ENCODE measurements around the gene KRT2.
"Not testable (repeated sequence)": the region's sequence is repeated elsewhere in the genome, so short reads cannot be mapped to it uniquely, and the experiment has no call there.

The KRT2 gene

DNA sequence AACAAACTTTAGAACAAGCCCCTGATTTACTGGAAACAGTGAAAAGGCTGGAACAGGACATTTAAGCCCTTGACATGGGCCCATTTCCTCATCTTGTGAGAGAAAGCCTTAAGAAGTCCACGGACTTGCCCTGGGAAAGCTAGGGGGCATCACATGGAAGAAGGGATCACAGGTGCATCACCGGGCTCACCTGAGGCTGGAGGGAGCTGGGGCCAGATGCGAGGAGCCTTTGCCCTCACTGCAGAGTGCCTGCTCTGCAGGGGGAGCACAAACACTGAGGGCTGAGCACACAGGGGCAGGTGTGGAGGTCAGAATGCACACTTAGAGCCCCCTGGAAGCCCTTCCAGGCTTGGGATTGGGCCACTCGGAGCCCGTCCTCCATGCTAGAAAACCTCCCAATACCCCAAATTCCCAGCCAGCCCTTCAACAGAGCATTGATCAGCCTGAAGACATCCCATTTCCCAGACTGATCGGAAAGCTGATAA is 33.4 kb upstream of the KRT2 start:
- no peak for DNase-seq (ENCODE audit: low read depth, low spot score)

DNA sequence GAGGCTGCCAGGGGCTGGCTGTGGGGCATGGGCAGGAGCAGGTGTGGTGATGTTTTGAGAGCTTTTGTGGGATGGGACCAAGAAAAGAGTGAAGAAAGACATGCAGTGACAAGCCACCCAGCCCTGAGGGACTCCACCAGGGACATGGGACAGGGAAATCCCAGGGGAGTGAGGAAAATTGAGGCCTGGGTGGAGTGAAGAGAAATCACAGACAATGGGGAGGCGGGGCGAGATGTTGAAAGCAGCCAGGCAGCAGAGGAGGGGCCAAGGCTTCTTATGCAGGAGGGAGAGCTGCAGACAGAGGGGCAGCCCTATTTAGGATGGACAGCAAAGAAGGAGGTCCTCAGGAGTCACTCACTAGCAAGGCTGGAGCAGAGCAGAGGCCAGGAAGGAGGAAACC is 32.4 kb upstream of the KRT2 start:
- no peak for DNase-seq (ENCODE audit: low read depth, low spot score)

DNA sequence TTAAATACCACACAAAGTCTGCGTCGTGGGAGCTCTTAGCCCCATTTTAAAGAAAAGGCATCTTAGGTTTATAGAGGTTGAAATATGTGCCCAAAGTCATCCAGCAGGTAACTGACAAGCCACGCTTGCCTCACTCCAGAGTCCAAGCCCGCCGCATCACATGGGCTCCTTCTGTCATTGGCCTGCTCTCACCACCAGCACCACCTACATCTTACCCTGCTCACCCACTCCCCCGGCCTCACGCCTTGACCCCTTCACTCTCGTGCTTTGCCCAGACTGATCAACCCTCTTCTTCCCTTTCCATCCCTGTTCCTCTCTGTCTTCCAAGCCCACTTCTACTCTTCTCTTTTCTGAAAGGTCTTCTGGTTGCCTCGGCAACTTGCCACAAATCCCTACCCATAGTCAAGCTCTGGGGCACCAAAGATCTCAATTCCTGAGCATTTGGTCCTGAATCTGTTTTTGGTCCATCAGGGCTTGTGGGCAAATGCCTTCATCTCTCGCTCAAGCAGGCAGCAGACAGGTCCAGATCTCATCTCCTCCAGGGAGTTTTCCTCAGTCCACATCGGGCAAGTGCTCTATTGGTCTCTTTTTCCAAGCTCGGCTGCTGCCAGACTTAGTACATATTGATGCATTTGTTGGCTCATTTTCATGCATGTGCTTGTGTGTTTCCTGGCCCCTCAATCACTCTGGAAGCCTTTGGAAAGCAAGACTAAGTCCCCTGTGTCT is 31.7 kb upstream of the KRT2 start:
- no peak for DNase-seq (ENCODE audit: low read depth, low spot score)

DNA sequence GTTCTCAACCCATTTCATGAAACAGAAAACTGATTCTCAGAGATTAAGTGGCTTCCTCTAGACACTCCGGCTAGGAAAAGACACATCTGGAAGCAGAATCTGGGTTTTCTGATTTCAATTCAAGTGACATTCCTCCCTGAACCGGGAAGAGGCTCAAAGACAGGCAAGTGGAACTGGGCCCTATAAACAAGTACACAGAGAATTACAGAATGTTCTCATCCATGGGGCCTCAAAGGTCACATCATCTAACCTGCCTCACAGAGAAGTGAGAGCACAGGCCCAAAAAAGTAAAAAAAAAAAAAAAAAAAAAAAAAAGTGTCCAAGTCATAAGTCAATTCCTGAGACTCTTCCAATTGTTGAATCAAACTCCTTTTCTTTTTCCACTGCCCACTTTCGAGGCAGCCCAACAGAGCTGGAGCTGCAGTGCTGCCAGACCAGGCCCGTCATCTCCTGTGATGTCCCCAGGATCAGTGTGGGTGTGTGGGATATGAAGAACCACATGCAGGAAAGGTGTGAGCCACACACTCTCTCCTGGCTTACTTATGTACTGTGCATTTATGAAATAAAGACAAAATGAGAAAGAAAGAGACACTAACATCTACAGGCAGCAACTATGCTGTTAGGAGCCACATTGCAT is 31.0 kb upstream of the KRT2 start:
- DNase-seq (ENCODE audit: low read depth, low spot score) = no peak

DNA sequence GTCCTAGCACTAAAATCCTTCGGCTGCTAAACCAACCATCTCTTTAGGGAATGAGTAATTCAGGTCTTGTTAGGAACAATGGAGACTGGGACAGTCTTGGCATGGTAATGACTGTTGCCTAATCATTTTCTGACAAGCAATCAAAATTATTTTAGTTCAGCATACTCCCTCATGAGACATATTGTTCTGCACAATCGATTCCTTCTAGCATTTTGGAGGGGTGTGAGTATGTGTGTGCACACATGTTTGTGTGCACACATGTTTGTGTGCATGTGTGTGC is 30.3 kb upstream of the KRT2 start:
- no peak for DNase-seq (ENCODE audit: low read depth, low spot score)

DNA sequence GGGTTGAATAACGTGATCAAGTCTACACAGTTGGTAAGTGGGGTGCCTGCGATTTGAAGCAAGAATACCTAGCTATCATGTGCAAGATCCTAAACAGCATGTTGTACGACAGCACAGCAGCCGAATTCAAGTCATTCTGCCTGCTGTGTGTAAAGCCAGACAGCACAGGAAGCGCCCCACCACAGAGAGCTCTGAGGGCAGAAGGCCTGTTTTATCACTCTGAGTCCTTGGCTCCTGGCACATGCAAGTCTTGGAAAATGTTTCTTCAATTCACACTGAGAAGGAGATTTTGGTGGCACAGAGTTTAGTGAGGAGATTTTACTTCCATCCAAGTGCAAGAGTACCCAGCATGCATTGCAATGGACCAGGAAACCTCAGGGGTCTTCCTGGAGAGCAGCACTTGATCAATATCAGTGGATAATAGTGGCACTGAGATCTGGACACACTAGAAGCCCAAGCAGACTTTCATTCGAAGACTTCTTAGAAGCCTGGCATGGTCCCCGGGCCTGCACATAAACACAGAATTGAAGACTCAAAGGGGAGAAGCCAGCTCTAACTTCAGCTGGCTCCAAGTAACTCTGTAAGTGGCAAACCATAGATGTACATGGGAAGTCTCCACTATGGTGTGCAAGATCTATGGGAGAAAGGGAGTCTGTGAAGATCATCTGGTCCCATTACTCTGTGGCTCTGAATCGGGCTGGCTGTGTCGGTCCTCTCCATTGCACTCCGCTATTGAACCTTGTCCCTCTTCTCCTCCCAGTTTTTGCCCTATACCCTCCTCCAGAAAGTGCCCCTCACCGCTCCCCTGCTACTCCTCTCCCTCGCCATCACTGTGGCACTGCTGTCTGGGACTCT is 29.7 kb upstream of the KRT2 start:
- DNase-seq (ENCODE audit: low read depth, low spot score) = no peak

DNA sequence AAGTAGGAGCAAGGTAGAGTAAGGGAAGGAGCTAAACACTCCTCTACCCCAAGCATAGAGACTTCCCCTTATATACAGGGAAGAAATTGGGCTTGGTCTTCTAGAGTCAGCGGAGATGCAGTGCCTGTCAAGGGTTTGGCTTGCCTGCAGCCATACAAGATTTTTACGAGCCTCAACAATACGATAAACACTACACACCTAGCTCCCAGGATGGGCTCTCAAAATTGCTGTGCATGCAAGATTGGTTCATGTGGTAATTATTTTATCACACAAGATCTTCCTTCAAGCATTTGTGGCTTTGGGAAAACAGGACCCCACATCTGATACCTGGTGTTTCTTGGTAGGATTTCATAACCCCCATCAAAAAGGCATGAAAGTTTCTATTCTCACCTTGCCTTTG is 28.4 kb upstream of the KRT2 start, which contains the start of gene KRT1:
TSS of gene KRT1 (minus strand) at position 45 of the 400 bp plus-strand sequence. CDS start 59 bp downstream, outside the sequence.
- DNase-seq (ENCODE audit: low read depth, low spot score) = no peak

DNA sequence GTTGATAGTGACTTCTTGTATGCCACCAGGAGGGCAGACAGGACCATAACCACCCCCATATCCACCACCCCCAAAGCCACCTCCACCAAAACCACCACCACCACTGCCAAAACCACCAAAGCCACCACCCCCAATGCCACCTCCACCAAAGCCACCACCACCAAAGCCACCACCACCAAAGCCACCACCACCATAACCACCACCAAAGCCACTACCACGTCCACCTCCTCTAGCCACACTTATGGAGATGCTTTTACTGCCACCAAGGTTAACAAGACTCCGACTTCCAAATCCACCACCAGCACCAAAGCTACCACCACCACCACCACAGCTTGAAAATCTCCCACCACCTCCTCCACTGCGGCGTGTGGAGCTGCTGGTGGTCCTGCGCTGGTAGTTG is 27.9 kb upstream of the KRT2 start:
- no peak for DNase-seq (ENCODE audit: low read depth, low spot score)

DNA sequence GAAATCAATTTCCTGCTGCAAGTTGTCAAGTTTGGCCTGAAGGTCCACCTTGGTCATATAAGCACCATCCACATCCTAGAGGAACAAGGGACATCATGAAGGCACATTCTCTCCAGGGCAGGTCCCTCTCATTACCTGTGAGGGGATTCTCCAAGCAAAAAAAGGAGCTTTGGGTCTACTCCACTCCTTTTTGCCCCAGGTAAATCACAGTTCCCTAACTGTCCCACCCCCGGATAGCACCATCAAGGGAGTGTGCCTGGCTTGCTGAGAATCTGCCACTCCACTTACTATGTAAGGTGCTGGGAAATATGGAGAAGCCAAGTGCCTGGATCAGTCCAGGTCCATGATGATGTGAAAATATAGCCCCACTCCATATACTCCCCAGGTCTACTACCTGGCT is 25.7 kb upstream of the KRT2 start:
- no peak for DNase-seq (ENCODE audit: low read depth, low spot score)

DNA sequence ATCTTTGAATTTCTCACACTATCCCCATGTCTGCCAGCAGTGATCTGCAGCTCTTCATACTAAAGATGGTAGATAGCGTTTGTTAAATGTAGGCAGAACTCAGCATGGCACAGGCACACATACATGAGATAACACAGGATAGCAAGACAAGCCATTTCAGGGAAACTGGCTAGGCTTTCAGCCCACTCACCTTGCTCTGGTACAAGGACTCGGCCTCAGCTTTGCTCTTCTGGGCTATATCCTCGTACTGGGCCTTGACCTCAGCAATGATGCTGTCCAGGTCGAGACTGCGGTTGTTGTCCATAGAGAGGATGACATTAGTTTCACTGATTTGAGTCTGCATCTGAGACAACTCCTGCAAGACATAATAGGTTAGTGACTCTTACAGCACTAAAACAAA is 25.1 kb upstream of the KRT2 start:
- DNase-seq (ENCODE audit: low read depth, low spot score) = no peak

DNA sequence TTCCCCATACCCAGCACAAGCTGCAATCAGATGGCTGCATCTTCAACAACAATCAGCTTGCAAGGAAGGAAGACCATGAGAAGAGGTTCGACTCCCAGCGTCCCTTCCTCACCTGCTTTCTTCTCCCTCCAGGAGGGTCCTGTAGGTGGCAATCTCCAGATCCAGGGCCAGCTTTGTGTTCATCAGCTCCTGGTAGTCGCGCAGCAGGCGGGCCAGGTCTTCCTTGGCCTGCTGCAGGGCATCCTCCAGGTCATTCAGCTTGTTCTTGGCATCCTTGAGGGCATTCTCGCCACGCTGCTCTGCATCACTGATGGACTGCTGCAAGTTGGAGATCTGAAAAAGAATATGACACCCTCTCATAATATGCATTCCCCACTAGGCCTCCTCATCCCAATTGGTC is 24.2 kb upstream of the KRT2 start:
- DNase-seq (ENCODE audit: low read depth, low spot score) = no peak

DNA sequence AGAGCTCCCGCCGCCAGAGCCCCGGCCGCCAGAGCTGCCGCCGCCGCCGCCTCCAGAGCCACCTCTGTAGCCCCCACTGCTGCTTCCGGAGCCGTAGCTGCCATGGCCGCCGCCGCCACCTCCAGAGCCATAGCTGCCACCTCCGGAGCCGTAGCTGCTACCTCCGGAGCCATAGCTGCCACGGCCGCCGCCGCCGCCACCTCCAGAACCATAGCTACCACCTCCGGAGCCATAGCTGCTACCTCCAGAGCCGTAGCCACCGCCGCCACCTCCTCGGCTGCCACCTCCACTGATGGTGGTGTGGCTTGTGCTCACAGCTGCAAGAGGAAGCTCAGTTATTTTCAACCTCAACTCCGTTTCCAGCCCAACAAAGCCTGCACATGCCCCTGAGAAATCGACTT is 23.3 kb upstream of the KRT2 start:
- DNase-seq (ENCODE audit: low read depth, low spot score) = no peak

DNA sequence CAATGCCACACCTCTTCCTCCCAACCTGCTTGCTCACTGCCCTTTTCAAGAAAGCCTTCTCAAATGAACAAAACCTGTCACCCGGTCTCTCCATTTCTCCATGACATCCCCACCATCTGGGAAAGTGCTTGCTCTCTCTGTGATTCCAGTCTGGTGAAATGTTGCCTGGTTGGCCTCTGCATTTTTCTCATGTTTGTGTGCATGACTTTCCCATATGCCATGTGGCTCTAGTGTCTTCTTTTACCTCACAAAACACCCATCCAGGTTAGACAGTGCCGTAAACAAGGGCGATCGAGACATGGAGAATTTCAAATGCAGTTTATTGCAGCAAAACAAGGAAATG is 22.4 kb upstream of the KRT2 start:
- DNase-seq (ENCODE audit: low read depth, low spot score) = no peak

DNA sequence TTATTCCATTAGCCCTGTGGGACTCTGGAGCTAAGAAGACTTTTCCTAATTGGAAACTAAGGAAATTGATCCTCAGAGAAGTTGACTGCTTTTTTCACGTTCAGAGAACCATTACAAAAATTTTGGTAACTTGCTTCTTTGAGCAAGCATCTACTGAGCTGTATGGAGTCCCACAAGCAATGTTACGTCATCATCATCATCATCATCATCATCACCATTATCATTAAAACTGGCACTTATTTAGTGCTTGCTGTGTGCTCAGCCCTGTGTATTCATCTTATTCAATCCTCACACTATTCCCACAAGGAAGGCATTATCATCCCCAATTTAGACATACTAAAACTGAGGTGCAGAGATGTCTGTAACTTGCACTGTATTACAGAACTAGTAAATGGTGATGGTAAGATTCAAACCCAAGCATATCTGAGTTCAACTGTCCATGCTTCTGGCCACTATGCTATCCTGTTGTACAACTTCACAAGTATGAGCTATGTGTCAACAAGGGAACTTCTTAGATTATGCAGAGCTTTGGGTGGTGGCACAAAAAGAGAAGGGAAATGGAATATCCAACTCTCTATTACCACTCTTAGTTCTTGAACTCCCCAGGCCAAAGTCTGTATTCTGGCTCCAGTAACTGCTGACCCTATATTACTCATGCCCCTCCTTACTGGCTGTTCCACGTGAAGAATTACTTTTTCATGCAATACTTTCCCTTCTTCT is 21.9 kb upstream of the KRT2 start:
- DNase-seq (ENCODE audit: low read depth, low spot score) = no peak

DNA sequence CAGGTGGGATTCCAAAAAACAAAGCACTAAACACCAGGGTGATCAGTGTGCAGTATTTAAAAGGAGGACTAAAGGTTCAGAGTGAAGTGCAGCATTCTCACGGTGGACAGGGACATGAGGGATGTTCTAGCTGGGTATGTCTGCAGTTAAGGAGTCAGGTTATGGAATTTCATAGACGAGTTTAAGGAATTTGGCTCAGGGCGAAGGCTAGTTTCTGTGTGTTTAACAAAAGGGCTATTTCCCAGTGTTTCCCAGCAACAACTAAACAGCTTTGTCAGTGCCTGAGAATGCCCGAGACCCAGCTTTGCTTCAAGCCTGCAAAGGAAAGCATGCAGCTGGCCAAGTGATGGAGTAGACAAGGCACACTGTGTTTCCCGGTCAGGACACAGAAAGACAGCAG is 21.2 kb upstream of the KRT2 start:
- DNase-seq (ENCODE audit: low read depth, low spot score) = no peak

DNA sequence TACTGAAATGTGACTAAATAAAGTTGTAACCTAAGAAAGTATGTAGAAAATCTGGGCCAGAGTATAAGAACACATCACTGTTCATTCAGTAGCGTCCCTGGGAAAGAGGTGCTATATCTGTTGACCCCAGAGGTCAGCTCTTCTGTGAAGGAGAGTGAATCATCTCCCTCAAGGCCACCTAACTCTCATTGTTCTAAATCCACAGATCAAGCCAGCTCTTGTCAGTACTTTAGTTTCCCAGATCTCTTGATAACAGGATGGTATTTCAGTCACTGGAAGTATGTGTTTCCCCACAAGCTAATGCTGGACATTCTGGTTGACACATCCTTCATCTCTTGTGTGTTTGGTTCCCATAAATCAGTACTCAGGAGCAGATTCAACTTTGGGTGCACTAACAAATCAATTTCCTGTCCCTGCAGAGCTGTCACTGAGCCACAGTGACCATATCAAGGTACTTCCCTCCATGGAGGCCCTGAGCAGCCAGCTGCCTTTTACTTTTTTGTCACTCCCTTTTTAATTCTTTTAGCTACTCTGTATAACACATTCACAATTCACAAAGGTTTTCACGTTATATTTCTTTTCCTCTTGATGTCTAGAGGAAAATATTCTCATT is 20.4 kb upstream of the KRT2 start:
- DNase-seq (ENCODE audit: low read depth, low spot score) = peak; percentile 37

DNA sequence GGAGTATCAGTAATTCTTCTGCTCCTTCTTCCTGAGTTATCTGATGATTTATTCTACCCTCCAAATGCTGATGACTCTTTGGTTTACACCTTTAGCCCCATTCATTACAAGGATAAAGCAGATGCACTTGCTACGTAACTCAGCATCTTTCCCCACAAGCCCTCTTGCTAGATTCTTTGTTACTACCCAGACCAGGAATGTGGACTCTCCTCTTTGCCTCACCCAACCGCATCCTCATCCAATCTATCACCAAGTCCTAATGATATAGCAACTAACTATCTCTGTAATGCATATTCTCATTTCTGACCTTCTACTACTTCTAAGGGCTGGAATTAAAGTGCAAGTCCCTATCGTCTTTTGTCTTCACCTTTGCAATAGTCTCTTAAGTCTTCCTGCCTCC is 18.9 kb upstream of the KRT2 start:
- DNase-seq (ENCODE audit: low read depth, low spot score) = no peak

DNA sequence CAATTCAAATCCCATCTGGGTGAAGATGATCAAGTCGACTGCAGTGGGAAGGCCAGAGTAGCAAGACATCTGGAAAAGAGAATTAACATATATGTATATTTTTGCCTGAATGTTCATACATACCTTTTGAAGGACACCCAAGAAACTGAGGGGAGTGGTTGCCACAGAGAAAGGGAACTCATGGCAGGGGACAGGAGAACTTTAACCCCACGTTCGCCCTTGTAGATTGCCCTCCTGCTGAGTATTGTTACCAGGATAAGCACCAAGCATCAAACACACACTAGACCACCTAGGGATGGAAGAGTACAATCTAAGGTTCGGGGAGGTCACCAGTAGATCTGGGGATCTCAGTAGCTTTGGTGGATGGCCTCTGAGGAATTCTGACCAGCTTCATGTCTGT is 18.5 kb upstream of the KRT2 start:
- DNase-seq (ENCODE audit: low read depth, low spot score) = no peak

DNA sequence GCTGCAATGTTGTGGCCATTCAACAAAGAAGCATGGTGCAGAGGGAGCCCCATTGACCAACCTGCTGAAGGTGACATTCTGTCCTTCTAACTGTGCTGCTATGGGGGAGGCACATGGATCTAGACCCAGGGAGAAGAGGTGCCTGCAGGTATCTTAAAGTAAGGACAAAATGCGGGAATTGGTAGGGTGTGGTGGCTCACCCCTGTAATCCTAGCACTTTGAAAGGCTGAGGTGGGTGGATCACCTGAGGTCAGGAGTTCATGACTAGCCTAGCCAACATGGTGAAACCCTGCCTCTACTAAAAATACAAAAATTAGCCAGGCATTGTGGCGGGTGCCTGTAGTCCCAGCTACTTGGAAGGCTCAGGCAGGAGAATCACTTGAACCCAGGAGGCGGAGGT is 17.9 kb upstream of the KRT2 start:
- DNase-seq (ENCODE audit: low read depth, low spot score) = not testable (repeated sequence)

DNA sequence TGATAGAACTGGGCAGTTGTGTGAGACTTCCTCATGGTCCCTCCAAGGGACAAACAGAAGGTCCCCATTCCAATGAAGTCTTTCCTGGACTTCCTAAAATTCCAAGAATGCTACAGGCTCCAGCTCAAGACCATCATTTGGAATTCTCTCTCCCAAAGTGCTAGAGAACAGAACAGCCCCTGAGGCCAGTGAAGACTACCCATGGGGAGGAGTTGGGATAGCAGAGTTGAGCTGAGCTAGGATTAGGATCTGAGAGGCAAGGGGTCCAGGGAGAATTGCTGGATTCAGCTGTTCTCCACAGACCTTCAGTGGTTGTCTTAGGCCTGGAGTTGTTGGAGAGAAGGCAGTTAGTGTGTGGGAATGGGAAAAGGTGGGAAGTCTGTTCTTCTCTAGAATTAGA is 17.4 kb upstream of the KRT2 start:
- DNase-seq (ENCODE audit: low read depth, low spot score) = peak; percentile 40

DNA sequence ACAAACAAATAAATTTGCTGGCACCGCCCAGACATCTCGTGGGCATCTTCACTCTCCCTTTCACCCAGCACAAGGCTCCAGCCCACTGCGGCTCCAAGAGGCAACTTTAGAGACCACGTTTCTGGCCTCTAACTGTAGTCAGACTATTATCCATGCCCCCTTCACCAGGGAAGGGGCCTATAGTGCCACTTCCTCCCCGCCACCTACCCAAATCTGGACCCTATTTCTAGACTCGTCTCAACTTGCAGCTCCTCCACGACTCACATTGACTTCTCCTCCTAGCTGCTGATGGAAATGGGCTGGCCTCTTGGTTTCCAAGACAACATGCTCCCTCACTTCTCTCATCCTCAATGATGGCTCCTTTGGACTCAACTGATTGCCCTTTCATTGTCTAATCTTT is 15.9 kb upstream of the KRT2 start:
- no peak for DNase-seq (ENCODE audit: low read depth, low spot score)

DNA sequence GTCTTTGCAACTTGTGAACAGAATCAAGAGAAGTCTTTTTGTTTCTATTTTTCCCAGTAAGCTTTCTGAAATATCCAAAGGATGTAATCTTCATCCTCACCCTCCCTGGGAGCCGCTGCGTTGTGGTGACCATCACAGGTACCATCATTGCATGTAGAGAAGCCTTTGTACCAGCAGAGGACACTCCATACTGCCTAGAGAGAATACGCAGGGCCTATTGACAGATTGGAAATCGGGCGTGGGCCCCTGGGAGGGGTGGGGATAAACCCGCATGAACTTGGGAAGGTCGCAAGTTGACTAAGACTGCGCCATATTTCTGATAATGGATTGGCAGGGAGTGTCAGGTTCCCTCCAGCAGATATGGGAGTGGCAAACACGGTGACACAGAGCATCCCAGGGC is 15.5 kb upstream of the KRT2 start:
- no peak for DNase-seq (ENCODE audit: low read depth, low spot score)

Measured in ELF-1 (cell line).